Ectodermal cell (in vitro differentiated cells): ENCODE data around the gene PPP4R3A.
"Not testable (repeated sequence)": the region's sequence is repeated elsewhere in the genome, so short reads cannot be mapped to it uniquely, and the experiment has no call there.

Experiments
- H3K27ac ChIP-seq: 2 replicates; pipeline ENCODE4 v1.7.0; 2013; ENCODE audit warnings: mild to moderate bottlenecking, low read depth, low read length; ENCODE audit not compliant: insufficient read depth, poor library complexity, severe bottlenecking
- H3K27me3 ChIP-seq: 2 replicates; pipeline ENCODE4 v1.7.0; 2013; ENCODE audit warnings: mild to moderate bottlenecking, low read length; ENCODE audit not compliant: insufficient read depth, control insufficient read depth, poor library complexity, severe bottlenecking
- H3K36me3 ChIP-seq: one replicate; pipeline ENCODE4 v1.7.0; 2013; ENCODE audit warnings: low read length; ENCODE audit not compliant: control insufficient read depth, insufficient read depth
- H3K4me1 ChIP-seq: one replicate; pipeline ENCODE4 v1.7.0; 2013; ENCODE audit warnings: low read length; ENCODE audit not compliant: control insufficient read depth, insufficient read depth
- H3K4me3 ChIP-seq: 2 replicates; pipeline ENCODE4 v1.7.0; 2013; ENCODE audit warnings: low read depth, low read length, control low read depth; ENCODE audit not compliant: insufficient read depth
- H3K9me3 ChIP-seq: 2 replicates; pipeline ENCODE4 v1.7.0; 2013; ENCODE audit warnings: mild to moderate bottlenecking, low read length, moderate library complexity; ENCODE audit not compliant: control insufficient read depth
- WGBS, 2 experiments: methylation state at CpG; one replicate each; pipeline ENCODE4 v1.1.7; 2013; ENCODE audit warnings: missing lambda C conversion rate in 2 of 2; 5-methylcytosine and 5-hydroxymethylcytosine counted together

PPP4R3A gene

DNA sequence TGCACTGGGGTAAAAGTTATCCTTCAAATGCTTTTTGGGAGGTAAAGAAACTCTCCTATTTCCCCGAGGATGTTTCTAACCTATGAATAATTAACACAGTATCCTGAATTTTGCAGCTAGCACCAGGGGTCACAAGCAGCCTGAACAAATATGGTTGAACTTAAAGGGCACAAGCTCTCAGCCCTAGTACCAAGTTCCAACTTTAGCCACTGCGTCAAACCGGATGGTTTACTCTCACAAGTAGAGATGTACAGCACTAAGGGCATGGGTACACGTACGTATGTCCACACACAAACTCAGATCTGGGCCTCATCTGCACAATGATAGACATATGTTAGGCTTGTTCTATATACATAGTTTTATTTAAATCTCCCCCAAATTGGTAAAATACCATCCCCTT, 97.2 kb downstream of the PPP4R3A start:
- Histone ChIP-seq H3K9me3 (no peaks in the 10 kb centered on the region), H3K27me3 (no peaks in the 10 kb centered on the region), H3K4me1 (peaks cover 29% of the 10 kb centered on the region), H3K36me3 (peaks cover 6% of the 10 kb centered on the region), H3K4me3 (no peak overlapping the region), H3K27ac (no peak overlapping the region)
- WGBS, 2 experiments, result 89 to 92% methylated on average over 5 of the region's 5 CpGs

GRCh38 chr14:91410771-91411536, 99.2 kb downstream of the PPP4R3A start:
- no peaks in the 10 kb centered on the region for H3K9me3 ChIP-seq
- no peak overlapping the region for H3K4me3 ChIP-seq
- no peak overlapping the region for H3K27ac ChIP-seq
- peaks cover 21% of the 10 kb centered on the region for H3K4me1 ChIP-seq
- H3K27me3 ChIP-seq, result no peaks in the 10 kb centered on the region
- peaks cover 7% of the 10 kb centered on the region for H3K36me3 ChIP-seq
- WGBS, 2 experiments, result 84 to 89% methylated on average over 12 of the region's 12 CpGs

- H3K4me1 ChIP-seq, result peaks cover 16% of the 10 kb centered on the region
- H3K9me3 ChIP-seq, result no peaks in the 10 kb centered on the region
- WGBS, 2 experiments, result 72 to 77% methylated on average over 8 of the region's 8 CpGs
- H3K36me3 ChIP-seq, result peaks cover 7% of the 10 kb centered on the region
- H3K27me3 ChIP-seq, result no peaks in the 10 kb centered on the region
- H3K4me3 ChIP-seq, result no peak overlapping the region
- no peak overlapping the region for H3K27ac ChIP-seq
These were observed 100.0 kb downstream of the PPP4R3A start for GRCh38 chr14:91409928-91410718.

DNA sequence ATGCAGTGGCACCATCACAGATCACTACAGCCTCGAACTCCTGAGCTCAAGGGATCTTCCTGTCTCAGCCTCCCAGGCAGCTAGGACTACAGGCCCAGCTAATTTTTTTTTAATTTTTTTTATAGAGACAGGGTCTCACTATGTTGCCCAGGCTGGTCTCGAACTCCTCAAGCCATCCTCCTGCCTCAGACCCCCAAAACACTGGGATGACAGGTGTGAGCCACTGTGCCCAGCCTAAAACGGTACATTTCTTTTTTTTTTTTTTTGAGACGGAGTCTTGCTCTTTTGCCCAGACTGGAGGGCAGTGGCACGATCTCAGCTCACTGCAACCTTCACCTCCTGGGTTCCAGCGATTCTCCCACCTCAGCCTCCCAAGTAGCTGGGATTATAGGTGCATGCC, 100.9 kb downstream of the PPP4R3A start:
- not testable (repeated sequence) for H3K9me3 ChIP-seq, H3K27ac ChIP-seq, H3K4me3 ChIP-seq, H3K36me3 ChIP-seq, H3K27me3 ChIP-seq
- 89 to 92% methylated on average over 6 of the region's 6 CpGs for WGBS, 2 experiments
- peaks cover 16% of the 10 kb centered on the region for H3K4me1 ChIP-seq
